Panc1 (cell line): ENCODE results near the gene DCDC2.

Source experiments
- TF ChIP-seq, protein P1 (sequence below), 2 experiments: IDR thresholded peaks; 2 replicates each; pipeline ENCODE4 v1.6.1; 2011 to 2012; ENCODE audit warnings: low read depth in 2 of 2, control low read depth in 1 of 2, low read length in 1 of 2, mild to moderate bottlenecking in 1 of 2, moderate library complexity in 1 of 2; ENCODE audit not compliant: insufficient read depth in 1 of 2
- TF ChIP-seq, protein P2 (sequence below): fragments of 450-650 bp; IDR thresholded peaks from 2 replicates; pipeline ENCODE4 v1.5.1; 2017; ENCODE audit warnings: mild to moderate bottlenecking

DNA sequence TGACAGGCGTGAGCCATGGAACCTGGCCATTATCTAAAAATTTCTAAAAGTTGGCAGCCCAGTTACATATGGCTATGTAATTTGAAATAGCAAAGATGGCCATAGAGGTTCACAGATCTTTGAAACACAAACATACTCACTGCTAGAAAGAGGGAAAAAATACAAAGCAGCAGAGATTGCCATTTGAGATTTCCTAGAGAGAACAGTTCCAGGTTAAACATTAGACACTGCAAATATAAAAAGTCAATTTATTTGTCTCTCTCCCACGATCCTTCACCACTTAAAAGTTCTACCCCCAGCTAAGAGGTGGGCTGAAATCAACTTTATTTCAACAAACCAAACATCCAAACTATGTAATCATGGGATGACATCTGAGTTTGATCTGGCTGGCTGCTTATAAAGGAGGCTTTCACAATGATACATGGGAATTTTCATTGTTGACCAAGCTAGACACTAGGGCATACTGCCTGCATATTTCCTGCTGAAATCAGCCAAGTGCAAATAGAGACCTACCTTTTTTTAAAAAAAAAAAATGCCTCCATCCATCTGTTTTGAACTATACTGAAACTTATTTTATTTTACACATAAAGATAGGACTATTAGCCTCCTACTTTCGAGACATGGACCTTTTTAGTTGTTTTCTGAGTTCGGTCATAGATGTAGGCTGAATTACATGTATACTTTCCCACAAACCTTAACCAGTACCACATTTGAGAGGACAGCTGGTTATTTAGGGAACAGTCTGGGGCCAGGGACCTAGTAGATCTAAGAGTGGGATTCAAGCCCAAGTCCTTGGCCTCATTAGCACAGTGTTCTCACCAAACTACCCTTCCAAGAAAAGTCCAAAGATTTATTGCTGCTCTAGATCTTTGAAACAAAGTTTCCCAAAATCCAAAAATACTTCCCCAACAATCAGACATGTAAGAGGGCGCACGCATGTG is 16.6 kb downstream of the DCDC2 start:
- TF ChIP-seq, protein P1, sequence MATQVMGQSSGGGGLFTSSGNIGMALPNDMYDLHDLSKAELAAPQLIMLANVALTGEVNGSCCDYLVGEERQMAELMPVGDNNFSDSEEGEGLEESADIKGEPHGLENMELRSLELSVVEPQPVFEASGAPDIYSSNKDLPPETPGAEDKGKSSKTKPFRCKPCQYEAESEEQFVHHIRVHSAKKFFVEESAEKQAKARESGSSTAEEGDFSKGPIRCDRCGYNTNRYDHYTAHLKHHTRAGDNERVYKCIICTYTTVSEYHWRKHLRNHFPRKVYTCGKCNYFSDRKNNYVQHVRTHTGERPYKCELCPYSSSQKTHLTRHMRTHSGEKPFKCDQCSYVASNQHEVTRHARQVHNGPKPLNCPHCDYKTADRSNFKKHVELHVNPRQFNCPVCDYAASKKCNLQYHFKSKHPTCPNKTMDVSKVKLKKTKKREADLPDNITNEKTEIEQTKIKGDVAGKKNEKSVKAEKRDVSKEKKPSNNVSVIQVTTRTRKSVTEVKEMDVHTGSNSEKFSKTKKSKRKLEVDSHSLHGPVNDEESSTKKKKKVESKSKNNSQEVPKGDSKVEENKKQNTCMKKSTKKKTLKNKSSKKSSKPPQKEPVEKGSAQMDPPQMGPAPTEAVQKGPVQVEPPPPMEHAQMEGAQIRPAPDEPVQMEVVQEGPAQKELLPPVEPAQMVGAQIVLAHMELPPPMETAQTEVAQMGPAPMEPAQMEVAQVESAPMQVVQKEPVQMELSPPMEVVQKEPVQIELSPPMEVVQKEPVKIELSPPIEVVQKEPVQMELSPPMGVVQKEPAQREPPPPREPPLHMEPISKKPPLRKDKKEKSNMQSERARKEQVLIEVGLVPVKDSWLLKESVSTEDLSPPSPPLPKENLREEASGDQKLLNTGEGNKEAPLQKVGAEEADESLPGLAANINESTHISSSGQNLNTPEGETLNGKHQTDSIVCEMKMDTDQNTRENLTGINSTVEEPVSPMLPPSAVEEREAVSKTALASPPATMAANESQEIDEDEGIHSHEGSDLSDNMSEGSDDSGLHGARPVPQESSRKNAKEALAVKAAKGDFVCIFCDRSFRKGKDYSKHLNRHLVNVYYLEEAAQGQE (IDR thresholded peaks at IDR 0.05; ENCODE audit: insufficient read depth in 1 of 2, low read depth in 2 of 2, low read length in 1 of 2) = no peak
- TF ChIP-seq, protein P2, sequence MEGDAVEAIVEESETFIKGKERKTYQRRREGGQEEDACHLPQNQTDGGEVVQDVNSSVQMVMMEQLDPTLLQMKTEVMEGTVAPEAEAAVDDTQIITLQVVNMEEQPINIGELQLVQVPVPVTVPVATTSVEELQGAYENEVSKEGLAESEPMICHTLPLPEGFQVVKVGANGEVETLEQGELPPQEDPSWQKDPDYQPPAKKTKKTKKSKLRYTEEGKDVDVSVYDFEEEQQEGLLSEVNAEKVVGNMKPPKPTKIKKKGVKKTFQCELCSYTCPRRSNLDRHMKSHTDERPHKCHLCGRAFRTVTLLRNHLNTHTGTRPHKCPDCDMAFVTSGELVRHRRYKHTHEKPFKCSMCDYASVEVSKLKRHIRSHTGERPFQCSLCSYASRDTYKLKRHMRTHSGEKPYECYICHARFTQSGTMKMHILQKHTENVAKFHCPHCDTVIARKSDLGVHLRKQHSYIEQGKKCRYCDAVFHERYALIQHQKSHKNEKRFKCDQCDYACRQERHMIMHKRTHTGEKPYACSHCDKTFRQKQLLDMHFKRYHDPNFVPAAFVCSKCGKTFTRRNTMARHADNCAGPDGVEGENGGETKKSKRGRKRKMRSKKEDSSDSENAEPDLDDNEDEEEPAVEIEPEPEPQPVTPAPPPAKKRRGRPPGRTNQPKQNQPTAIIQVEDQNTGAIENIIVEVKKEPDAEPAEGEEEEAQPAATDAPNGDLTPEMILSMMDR = no peak
